NCI-H1930 (cell line): ENCODE measurements around the gene GIPC1.
A peak's percentile ranks its signal among the peaks of the same experiment; 100 is the strongest.

Source experiments
- DNase-seq, 2 experiments: peaks; one replicate each; lab custom pipeline; 2025; lab: John Stamatoyannopoulos, UW

GIPC1 gene

GRCh38 chr19:14434543-14435319 lies 61.2 kb downstream of the GIPC1 start:
- DNase-seq: no peak

- DNase-seq: peak in 1 of 2 experiments; percentile 4
Measured at GRCh38 chr19:14433554-14434501, 62.1 kb downstream of the GIPC1 start.

GRCh38 chr19:14432791-14433553 lies 63.0 kb downstream of the GIPC1 start, which contains the start of gene PKN1:
PKN1 (plus strand) TSS chr19:14433306; CDS start chr19:14433522, 216 bp downstream.
- peak; percentile 71 to 73 for DNase-seq

- no peak for DNase-seq
Measured at GRCh38 chr19:14430712-14431111, 65.2 kb downstream of the GIPC1 start.

- DNase-seq: no peak
Measured at GRCh38 chr19:14428882-14429416, 67.0 kb downstream of the GIPC1 start.
